Glutamatergic neuron (in vitro differentiated cells): ENCODE results near the gene RPL7A. TPM values are rescaled to one million over a fixed set of nuclear protein-coding genes. Genes with fewer than 3 reads are reported as not detected.

Source experiments
- DNase-seq: peaks from one replicate; pipeline ENCODE4 v3.0.0; 2022
- H3K27ac Mint-ChIP-seq: one replicate; pipeline ENCODE4 v1.8.0; 2020; ENCODE audit warnings: mild to moderate bottlenecking, mixed read lengths, inconsistent platforms; ENCODE audit not compliant: unreplicated experiment
- H3K27me3 Mint-ChIP-seq: one replicate; pipeline ENCODE4 v1.8.0; 2020; ENCODE audit warnings: mild to moderate bottlenecking, moderate library complexity, mixed read lengths, inconsistent platforms; ENCODE audit not compliant: unreplicated experiment
- H3K36me3 Mint-ChIP-seq: one replicate; pipeline ENCODE4 v1.8.0; 2020; ENCODE audit warnings: mild to moderate bottlenecking, mixed read lengths, inconsistent platforms; ENCODE audit not compliant: unreplicated experiment
- H3K4me1 Mint-ChIP-seq: one replicate; pipeline ENCODE4 v1.8.0; 2020; ENCODE audit warnings: mild to moderate bottlenecking, low read depth, mixed read lengths, inconsistent platforms; ENCODE audit not compliant: unreplicated experiment
- H3K4me3 Mint-ChIP-seq: one replicate; pipeline ENCODE4 v1.8.0; 2020; ENCODE audit warnings: mild to moderate bottlenecking, mixed read lengths, inconsistent platforms; ENCODE audit not compliant: unreplicated experiment
- H3K9me3 Mint-ChIP-seq: one replicate; pipeline ENCODE4 v1.8.0; 2020; ENCODE audit warnings: mild to moderate bottlenecking, moderate library complexity, mixed read lengths, inconsistent platforms; ENCODE audit not compliant: unreplicated experiment
- CTCF ChIP-seq: fragments of 200-600 bp; sonication (generic); IDR thresholded peaks from one replicate; pipeline ENCODE4 v1.5.0; 2021; ENCODE audit not compliant: partially characterized antibody, unreplicated experiment
- total RNA-seq: library from RNA; stranded (reverse); fragmentation: NEBNext Ultra II Directional; extraction: Animal tissue kit (Norgen Biotek cat#: 25700); gene quantifications from one replicate; pipeline ENCODE4 v1.2.1, GENCODE V29; 2021; ENCODE audit not compliant: unreplicated experiment

The RPL7A gene
- total RNA-seq, 1 donor from 2014 or later, result 1,442 TPM

DNA sequence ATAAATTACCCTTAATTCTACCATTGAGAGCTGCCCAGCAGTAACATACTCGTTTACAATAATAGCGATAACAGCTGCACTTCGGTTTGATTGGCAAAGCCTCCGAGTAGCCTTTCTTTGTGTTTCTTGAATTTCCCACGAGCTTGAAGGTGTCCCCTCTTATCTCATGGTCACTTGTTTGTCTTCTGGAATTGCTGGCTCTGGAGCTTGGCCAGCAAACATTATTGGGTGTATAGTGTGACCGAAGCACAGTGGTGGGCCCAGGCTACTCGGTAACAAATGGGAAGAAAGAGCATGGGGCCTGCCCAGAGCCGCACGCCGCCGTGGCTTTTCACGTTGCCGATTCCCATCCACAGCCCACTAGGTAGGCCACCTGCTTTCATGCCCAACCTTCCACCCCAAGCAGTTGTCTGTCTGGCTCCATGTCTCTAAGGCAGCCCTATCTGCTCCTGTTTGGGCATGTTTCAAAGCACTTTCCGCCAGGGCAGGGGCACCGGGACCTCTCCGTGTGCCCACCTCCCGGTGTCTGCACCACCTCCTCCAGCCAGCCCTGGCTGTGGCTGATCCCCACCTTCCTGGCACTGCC, 36.8 kb downstream of the RPL7A start:
- TF ChIP-seq CTCF, result no peak
- Mint-ChIP-seq H3K4me3 (no peak overlapping the region), H3K36me3 (no peaks in the 10 kb centered on the region), H3K9me3 (no peaks in the 10 kb centered on the region), H3K27ac (no peak overlapping the region), H3K4me1 (no peaks in the 10 kb centered on the region), H3K27me3 (peaks cover 2% of the 10 kb centered on the region)
- DNase-seq, result no peak

DNA sequence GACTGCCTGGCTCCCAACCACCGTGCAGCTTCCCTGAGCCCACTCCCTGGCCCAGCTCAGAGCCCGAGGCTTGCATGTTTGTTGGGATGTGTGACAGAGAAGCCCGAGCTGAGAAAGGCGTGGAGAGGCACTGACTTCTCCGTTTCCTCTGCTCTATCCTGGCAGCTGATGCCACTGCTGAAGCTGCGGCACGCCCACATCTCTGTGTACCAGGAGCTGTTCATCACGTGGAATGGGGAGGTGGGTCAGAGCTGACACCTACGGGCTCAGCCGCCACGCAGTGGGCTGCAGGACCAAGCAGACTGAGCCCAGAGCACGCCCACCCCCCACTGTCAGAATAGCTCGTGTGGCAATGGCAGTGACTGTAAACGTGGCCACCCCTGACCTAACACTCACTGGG, 37.4 kb downstream of the RPL7A start:
- H3K27ac Mint-ChIP-seq, result no peak overlapping the region
- no peaks in the 10 kb centered on the region for H3K36me3 Mint-ChIP-seq
- no peak for TF ChIP-seq CTCF

GRCh38 chr9:133386338-133386737, 38.3 kb downstream of the RPL7A start:
- Mint-ChIP-seq H3K4me1 (no peaks in the 10 kb centered on the region), H3K27me3 (peaks cover 2% of the 10 kb centered on the region), H3K4me3 (no peak overlapping the region), H3K27ac (no peak overlapping the region), H3K9me3 (peaks cover 2% of the 10 kb centered on the region), H3K36me3 (no peaks in the 10 kb centered on the region)
- no peak for DNase-seq
- no peak for TF ChIP-seq CTCF

More for the DNA sequence above, 37.4 kb downstream of the RPL7A start:
- Mint-ChIP-seq H3K4me1 (no peaks in the 10 kb centered on the region), H3K27me3 (peaks cover 2% of the 10 kb centered on the region), H3K9me3 (peaks cover 2% of the 10 kb centered on the region), H3K4me3 (no peak overlapping the region)
- DNase-seq, result no peak

DNA sequence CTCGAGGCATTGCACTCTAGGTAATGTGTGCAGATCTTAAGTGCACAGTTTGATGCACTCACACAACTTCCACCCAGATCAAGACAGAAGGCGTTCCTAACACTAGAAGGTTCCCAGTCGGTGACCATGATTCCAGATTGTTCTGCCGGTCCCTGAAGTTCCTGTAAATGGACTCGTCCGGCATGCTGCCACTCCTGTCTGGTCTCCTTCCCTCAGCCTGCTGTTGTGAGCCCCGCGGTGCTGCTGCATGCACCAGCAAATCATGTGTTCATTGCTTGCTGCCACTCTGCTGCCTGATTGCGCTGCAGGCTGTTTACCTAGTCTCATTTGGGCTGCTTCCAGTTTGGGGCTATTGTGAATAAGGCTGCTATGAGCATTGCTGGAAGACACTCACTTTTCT, 39.7 kb downstream of the RPL7A start:
- Mint-ChIP-seq H3K9me3 (peaks cover 2% of the 10 kb centered on the region), H3K27me3 (peaks cover 5% of the 10 kb centered on the region), H3K4me1 (peaks cover 2% of the 10 kb centered on the region), H3K27ac (no peak overlapping the region), H3K4me3 (no peak overlapping the region), H3K36me3 (no peaks in the 10 kb centered on the region)
- TF ChIP-seq CTCF, result no peak
- DNase-seq, result no peak

DNA sequence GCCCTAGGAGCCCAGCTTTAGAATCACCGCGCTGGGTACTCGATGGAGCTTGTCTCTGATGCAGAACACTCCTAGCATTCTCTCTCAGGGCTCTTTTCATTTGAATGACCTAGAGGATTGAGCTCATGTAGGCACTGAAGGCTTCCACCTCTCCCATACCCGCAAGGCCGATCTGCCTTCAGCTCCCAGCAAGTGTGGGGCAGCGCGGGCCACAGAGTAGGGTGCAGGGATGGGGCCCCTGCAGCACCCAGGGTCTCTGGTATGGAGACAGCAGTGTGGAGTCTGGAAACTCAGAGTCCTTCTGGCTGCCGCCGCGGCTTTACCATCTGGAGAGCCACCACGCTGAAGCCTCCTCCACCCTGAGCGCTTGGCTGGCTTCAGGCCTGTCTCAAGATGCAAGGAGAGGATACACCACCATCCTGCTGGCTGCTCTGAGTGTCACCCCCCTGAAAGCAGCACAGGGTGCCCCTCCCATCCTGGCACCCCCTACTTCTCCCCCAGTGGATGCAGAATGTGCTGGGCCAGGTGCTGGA, 41.1 kb downstream of the RPL7A start:
- H3K27me3 Mint-ChIP-seq, result peaks cover 5% of the 10 kb centered on the region
- H3K27ac Mint-ChIP-seq, result no peak overlapping the region
- no peak for DNase-seq
- TF ChIP-seq CTCF, result no peak
- peaks cover 2% of the 10 kb centered on the region for H3K9me3 Mint-ChIP-seq
- no peak overlapping the region for H3K4me3 Mint-ChIP-seq
- H3K36me3 Mint-ChIP-seq, result no peaks in the 10 kb centered on the region
- peaks cover 2% of the 10 kb centered on the region for H3K4me1 Mint-ChIP-seq
